ENCODE measurements around the gene CSPG4. TPM values are rescaled to one million over a fixed set of nuclear protein-coding genes. Genes with fewer than 3 reads are reported as not detected.

CSPG4 gene
- total RNA-seq, 2 donors from 2014 or later, result 2.1 to 12.7 TPM

GRCh38 chr15:75659141-75659771 is 53.4 kb downstream of the CSPG4 start:
- Histone ChIP-seq H3K9ac (ENCODE audit: low read depth in 2 of 2, low read length in 2 of 2) (peak overlapping the region in 1 of 2 donors; percentile 16), H3K4me1 (peaks cover 12% of the 10 kb centered on the region), H3K36me3 (no peaks in the 10 kb centered on the region), H3K27ac (no peak overlapping the region), H3K9me3 (no peaks in the 10 kb centered on the region), H3K4me3 (no peak overlapping the region), H3K27me3 (no peaks in the 10 kb centered on the region)
- DNase-seq, result no peak
- no peak for TF ChIP-seq CTCF (IDR thresholded peaks at IDR 0.05)
- intact Hi-C loops (cut with DNase I), result no loop called here

GRCh38 chr15:75656813-75657212 is 55.8 kb downstream of the CSPG4 start:
- no peak overlapping the region for H3K27ac ChIP-seq
- peaks cover 16% of the 10 kb centered on the region for H3K4me1 ChIP-seq
- no peaks in the 10 kb centered on the region for H3K27me3 ChIP-seq
- no peak overlapping the region for H3K4me3 ChIP-seq
- no peak for DNase-seq
- no peaks in the 10 kb centered on the region for H3K36me3 ChIP-seq
- no peak for TF ChIP-seq CTCF (IDR thresholded peaks at IDR 0.05)
- intact Hi-C loops (cut with DNase I), result no loop called here
- no peak overlapping the region for H3K9ac ChIP-seq (ENCODE audit: low read depth in 2 of 2, low read length in 2 of 2)
- no peaks in the 10 kb centered on the region for H3K9me3 ChIP-seq

- peaks cover 21% of the 10 kb centered on the region for H3K4me1 ChIP-seq
- no peak for TF ChIP-seq CTCF (IDR thresholded peaks at IDR 0.05)
- no peak overlapping the region for H3K4me3 ChIP-seq
- no peak for DNase-seq
- H3K9me3 ChIP-seq, result no peaks in the 10 kb centered on the region
- H3K27ac ChIP-seq, result no peak overlapping the region
- no peaks in the 10 kb centered on the region for H3K36me3 ChIP-seq
- intact Hi-C loops (cut with DNase I), result no loop called here
- no peaks in the 10 kb centered on the region for H3K27me3 ChIP-seq
- H3K9ac ChIP-seq (ENCODE audit: low read depth in 2 of 2, low read length in 2 of 2), result no peak overlapping the region
Measured at GRCh38 chr15:75656331-75656730, 56.3 kb downstream of the CSPG4 start.

- Histone ChIP-seq H3K4me1 (peaks cover 24% of the 10 kb centered on the region), H3K27me3 (no peaks in the 10 kb centered on the region), H3K9ac (ENCODE audit: low read depth in 2 of 2, low read length in 2 of 2) (no peak overlapping the region), H3K36me3 (no peaks in the 10 kb centered on the region), H3K9me3 (no peaks in the 10 kb centered on the region), H3K27ac (no peak overlapping the region), H3K4me3 (no peak overlapping the region)
- no peak for DNase-seq
- intact Hi-C loops (cut with DNase I), result no loop called here
- no peak for TF ChIP-seq CTCF (IDR thresholded peaks at IDR 0.05)
Measured at GRCh38 chr15:75655931-75656330, 56.7 kb downstream of the CSPG4 start.

- no peak for TF ChIP-seq CTCF (IDR thresholded peaks at IDR 0.05)
- Histone ChIP-seq H3K27me3 (no peaks in the 10 kb centered on the region), H3K4me1 (peaks cover 31% of the 10 kb centered on the region), H3K9ac (ENCODE audit: low read depth in 2 of 2, low read length in 2 of 2) (no peak overlapping the region), H3K36me3 (no peaks in the 10 kb centered on the region), H3K9me3 (no peaks in the 10 kb centered on the region), H3K27ac (no peak overlapping the region), H3K4me3 (no peak overlapping the region)
- DNase-seq, result no peak
- intact Hi-C loops (cut with DNase I), result no loop called here
Measured at GRCh38 chr15:75654201-75654907, 58.3 kb downstream of the CSPG4 start.
